Measurements from ENCODE around the gene SH3GL1. TPM values are rescaled to one million over a fixed set of nuclear protein-coding genes. Genes with fewer than 3 reads are reported as not detected.
"Not testable (repeated sequence)": the region's sequence is repeated elsewhere in the genome, so short reads cannot be mapped to it uniquely, and the experiment has no call there.

The SH3GL1 gene
- total and polyA plus RNA-seq, 2 experiments from 2014 or later: 81.7 to 114 TPM

- H3K9me2 ChIP-seq (replicated peaks; ENCODE audit: insufficient read depth): no peaks in the 10 kb centered on the region
- no peak overlapping the region for H3K4me2 ChIP-seq
- H3K4me1 ChIP-seq (ENCODE audit: insufficient read depth): no peaks in the 10 kb centered on the region
- H2AFZ ChIP-seq: no peak overlapping the region
- no peaks in the 10 kb centered on the region for H3K9me3 ChIP-seq (ENCODE audit: low read depth)
- no peaks in the 10 kb centered on the region for H3K36me3 ChIP-seq (replicated peaks; ENCODE audit: insufficient read depth, low read depth)
- no peaks in the 10 kb centered on the region for H3K79me2 ChIP-seq
- no peak overlapping the region for H3K27ac ChIP-seq
- H3K27me3 ChIP-seq: no peaks in the 10 kb centered on the region
- DNase-seq (ENCODE audit: low spot score): no peak
- WGBS (ENCODE audit: low lambda C conversion rate, missing lambda C conversion rate): 98% methylated on average over 12 of the region's 12 CpGs
- TF ChIP-seq EZH2phosphoT487 (IDR thresholded peaks at IDR 0.05; ENCODE audit: low read depth, severe bottlenecking, unreplicated experiment): no peak
- no peak for TF ChIP-seq CTCF (IDR thresholded peaks at IDR 0.05; ENCODE audit: poor library complexity)
- no peak for TF ChIP-seq EZH2 (IDR thresholded peaks at IDR 0.05; ENCODE audit: borderline replicate concordance)
- no peaks in the 10 kb centered on the region for H4K20me1 ChIP-seq (ENCODE audit: insufficient read depth, poor library complexity, severe bottlenecking)
- H3K4me3 ChIP-seq: no peak overlapping the region
These were observed 46.1 kb downstream of the SH3GL1 start for GRCh38 chr19:4354282-4354681.

GRCh38 chr19:4352701-4353121, 47.6 kb downstream of the SH3GL1 start:
- Histone ChIP-seq H3K4me1 (ENCODE audit: insufficient read depth) (no peaks in the 10 kb centered on the region), H3K27me3 (no peaks in the 10 kb centered on the region), H3K79me2 (no peaks in the 10 kb centered on the region), H3K9me3 (ENCODE audit: low read depth) (no peaks in the 10 kb centered on the region), H3K27ac (no peak overlapping the region), H4K20me1 (ENCODE audit: insufficient read depth, poor library complexity, severe bottlenecking) (no peaks in the 10 kb centered on the region), H2AFZ (no peak overlapping the region), H3K4me3 (no peak overlapping the region), H3K9me2 (replicated peaks; ENCODE audit: insufficient read depth) (no peaks in the 10 kb centered on the region), H3K36me3 (replicated peaks; ENCODE audit: insufficient read depth, low read depth) (no peaks in the 10 kb centered on the region), H3K4me2 (no peak overlapping the region)
- peak; percentile 83 for DNase-seq (ENCODE audit: low spot score)
- TF ChIP-seq EZH2 (IDR thresholded peaks at IDR 0.05; ENCODE audit: borderline replicate concordance): no peak
- peak; percentile 94 for TF ChIP-seq CTCF (IDR thresholded peaks at IDR 0.05; ENCODE audit: poor library complexity)
- WGBS (ENCODE audit: low lambda C conversion rate, missing lambda C conversion rate): 61% methylated on average over 8 of the region's 9 CpGs

- TF ChIP-seq CTCF (IDR thresholded peaks at IDR 0.05; ENCODE audit: poor library complexity) (no peak), EZH2 (IDR thresholded peaks at IDR 0.05; ENCODE audit: borderline replicate concordance) (no peak), EZH2phosphoT487 (IDR thresholded peaks at IDR 0.05; ENCODE audit: low read depth, severe bottlenecking, unreplicated experiment) (no peak)
- Histone ChIP-seq H2AFZ (no peak overlapping the region), H3K27me3 (no peaks in the 10 kb centered on the region), H3K79me2 (no peaks in the 10 kb centered on the region), H3K36me3 (replicated peaks; ENCODE audit: insufficient read depth, low read depth) (no peaks in the 10 kb centered on the region), H3K4me1 (ENCODE audit: insufficient read depth) (no peaks in the 10 kb centered on the region), H3K27ac (no peak overlapping the region), H3K9me2 (replicated peaks; ENCODE audit: insufficient read depth) (no peaks in the 10 kb centered on the region), H3K4me3 (no peak overlapping the region), H4K20me1 (ENCODE audit: insufficient read depth, poor library complexity, severe bottlenecking) (no peaks in the 10 kb centered on the region), H3K9me3 (ENCODE audit: low read depth) (no peaks in the 10 kb centered on the region), H3K4me2 (no peak overlapping the region)
- DNase-seq (ENCODE audit: low spot score): no peak
- 98% methylated on average over 7 of the region's 9 CpGs for WGBS (ENCODE audit: low lambda C conversion rate, missing lambda C conversion rate)
These were observed 49.6 kb downstream of the SH3GL1 start for GRCh38 chr19:4350726-4351125.

- no peaks in the 10 kb centered on the region for H3K4me1 ChIP-seq (ENCODE audit: insufficient read depth)
- 87% methylated on average over 7 of the region's 8 CpGs for WGBS (ENCODE audit: low lambda C conversion rate, missing lambda C conversion rate)
- no peaks in the 10 kb centered on the region for H3K79me2 ChIP-seq
- H3K27ac ChIP-seq: no peak overlapping the region
- no peaks in the 10 kb centered on the region for H3K36me3 ChIP-seq (replicated peaks; ENCODE audit: insufficient read depth, low read depth)
- DNase-seq (ENCODE audit: low spot score): no peak
- TF ChIP-seq EZH2phosphoT487 (IDR thresholded peaks at IDR 0.05; ENCODE audit: low read depth, severe bottlenecking, unreplicated experiment) (no peak), CTCF (IDR thresholded peaks at IDR 0.05; ENCODE audit: poor library complexity) (no peak), EZH2 (IDR thresholded peaks at IDR 0.05; ENCODE audit: borderline replicate concordance) (no peak)
- no peak overlapping the region for H2AFZ ChIP-seq
- H3K4me3 ChIP-seq: no peak overlapping the region
- H3K9me3 ChIP-seq (ENCODE audit: low read depth): no peaks in the 10 kb centered on the region
- H3K9me2 ChIP-seq (replicated peaks; ENCODE audit: insufficient read depth): no peaks in the 10 kb centered on the region
- no peaks in the 10 kb centered on the region for H3K27me3 ChIP-seq
- no peaks in the 10 kb centered on the region for H4K20me1 ChIP-seq (ENCODE audit: insufficient read depth, poor library complexity, severe bottlenecking)
- no peak overlapping the region for H3K4me2 ChIP-seq
These were observed 50.2 kb downstream of the SH3GL1 start for GRCh38 chr19:4350111-4350510.

- H3K27ac ChIP-seq; H4K20me1 ChIP-seq (ENCODE audit: insufficient read depth, poor library complexity, severe bottlenecking); DNase-seq (ENCODE audit: low spot score); H3K4me1 ChIP-seq (ENCODE audit: insufficient read depth); H3K36me3 ChIP-seq (replicated peaks; ENCODE audit: insufficient read depth, low read depth); H3K9me2 ChIP-seq (replicated peaks; ENCODE audit: insufficient read depth); H3K4me2 ChIP-seq; H3K4me3 ChIP-seq; H3K27me3 ChIP-seq; H3K79me2 ChIP-seq; H2AFZ ChIP-seq; H3K9me3 ChIP-seq (ENCODE audit: low read depth): not testable (repeated sequence)
- 95% methylated on average over 16 of the region's 16 CpGs for WGBS (ENCODE audit: low lambda C conversion rate, missing lambda C conversion rate)
These were observed 51.1 kb downstream of the SH3GL1 start for GRCh38 chr19:4349225-4349624.

Measured in hepatocyte (in vitro differentiated cells).